ENCODE results near the gene AATF. TPM values are rescaled to one million over a fixed set of nuclear protein-coding genes. Genes with fewer than 3 reads are reported as not detected.

The AATF gene
- polyA plus RNA-seq, 1 experiment: 16.7 TPM

DNA sequence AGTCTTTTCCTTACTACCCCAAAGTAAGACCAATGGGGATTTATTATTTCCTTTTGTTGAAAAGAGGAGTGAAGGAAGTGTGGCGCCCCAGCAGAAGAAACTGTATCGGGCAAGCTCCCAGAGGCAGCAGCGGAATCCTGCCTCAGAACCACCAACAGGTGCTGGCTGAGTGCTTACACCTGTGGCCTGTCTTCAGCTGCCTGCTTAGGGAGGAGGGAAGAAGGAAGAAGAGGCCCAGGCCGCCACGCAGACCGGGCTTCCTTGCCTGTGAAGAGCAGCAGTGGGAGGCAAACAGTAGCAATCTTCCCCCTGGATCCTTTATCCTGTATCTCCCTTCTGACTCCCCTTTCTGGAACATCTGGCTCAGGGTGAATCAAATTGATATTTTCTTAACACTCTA is 134.7 kb downstream of the AATF start:
- Histone ChIP-seq H3K4me3 (ENCODE audit: low read depth, low read length) (no peak overlapping the region), H3K27me3 (ENCODE audit: control insufficient read depth, insufficient read depth, low read length) (no peaks in the 10 kb centered on the region), H3K36me3 (ENCODE audit: control insufficient read depth, insufficient read depth, low read length) (no peaks in the 10 kb centered on the region; the same call in none of the 2 replicates)
- CTCF ChIA-PET: interaction anchor here (1.7 kb wide), 1 partner anchor 12 kb away, joined by 5 read pairs; no protein-coding TSS in a partner anchor
- TF ChIP-seq, protein P1, sequence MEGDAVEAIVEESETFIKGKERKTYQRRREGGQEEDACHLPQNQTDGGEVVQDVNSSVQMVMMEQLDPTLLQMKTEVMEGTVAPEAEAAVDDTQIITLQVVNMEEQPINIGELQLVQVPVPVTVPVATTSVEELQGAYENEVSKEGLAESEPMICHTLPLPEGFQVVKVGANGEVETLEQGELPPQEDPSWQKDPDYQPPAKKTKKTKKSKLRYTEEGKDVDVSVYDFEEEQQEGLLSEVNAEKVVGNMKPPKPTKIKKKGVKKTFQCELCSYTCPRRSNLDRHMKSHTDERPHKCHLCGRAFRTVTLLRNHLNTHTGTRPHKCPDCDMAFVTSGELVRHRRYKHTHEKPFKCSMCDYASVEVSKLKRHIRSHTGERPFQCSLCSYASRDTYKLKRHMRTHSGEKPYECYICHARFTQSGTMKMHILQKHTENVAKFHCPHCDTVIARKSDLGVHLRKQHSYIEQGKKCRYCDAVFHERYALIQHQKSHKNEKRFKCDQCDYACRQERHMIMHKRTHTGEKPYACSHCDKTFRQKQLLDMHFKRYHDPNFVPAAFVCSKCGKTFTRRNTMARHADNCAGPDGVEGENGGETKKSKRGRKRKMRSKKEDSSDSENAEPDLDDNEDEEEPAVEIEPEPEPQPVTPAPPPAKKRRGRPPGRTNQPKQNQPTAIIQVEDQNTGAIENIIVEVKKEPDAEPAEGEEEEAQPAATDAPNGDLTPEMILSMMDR (IDR thresholded peaks at IDR 0.05; ENCODE audit: insufficient read depth, low read depth, low read length): no peak
- POLR2A ChIA-PET: no interaction called here
- DNase-seq (ENCODE audit: low read depth): no peak

DNA sequence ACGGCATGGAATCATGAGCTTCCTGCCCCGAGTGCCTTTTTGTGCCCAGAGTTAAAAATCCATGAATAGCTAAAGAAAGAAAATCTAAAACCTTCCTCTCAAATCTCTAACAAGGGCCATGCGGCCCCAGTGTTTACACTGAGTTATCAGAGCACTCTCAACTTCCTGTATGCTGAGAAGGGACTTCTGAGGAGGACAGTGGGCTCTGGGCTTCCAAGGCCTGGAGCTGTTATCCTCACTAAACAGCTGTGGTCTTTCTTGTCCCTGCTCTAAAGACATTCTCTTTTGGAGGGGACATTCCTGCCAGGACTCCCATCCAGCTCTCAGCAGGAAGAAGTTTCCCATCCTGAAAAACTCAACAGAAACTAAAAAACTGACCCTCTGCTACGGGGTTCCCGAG is 135.6 kb downstream of the AATF start:
- TF ChIP-seq, protein P1 (IDR thresholded peaks at IDR 0.05; ENCODE audit: insufficient read depth, low read depth, low read length): no peak
- H3K27me3 ChIP-seq (ENCODE audit: control insufficient read depth, insufficient read depth, low read length): no peaks in the 10 kb centered on the region
- H3K36me3 ChIP-seq (ENCODE audit: control insufficient read depth, insufficient read depth, low read length): no peaks in the 10 kb centered on the region; the same call in none of the 2 replicates
- POLR2A ChIA-PET: no interaction called here
- CTCF ChIA-PET: interaction anchor here (0.5 to 1.7 kb wide), 2 partner anchors 11 to 36 kb away, joined by 4 to 5 read pairs; no protein-coding TSS in a partner anchor
- no peak overlapping the region for H3K4me3 ChIP-seq (ENCODE audit: low read depth, low read length)
- no peak for DNase-seq (ENCODE audit: low read depth)

DNA sequence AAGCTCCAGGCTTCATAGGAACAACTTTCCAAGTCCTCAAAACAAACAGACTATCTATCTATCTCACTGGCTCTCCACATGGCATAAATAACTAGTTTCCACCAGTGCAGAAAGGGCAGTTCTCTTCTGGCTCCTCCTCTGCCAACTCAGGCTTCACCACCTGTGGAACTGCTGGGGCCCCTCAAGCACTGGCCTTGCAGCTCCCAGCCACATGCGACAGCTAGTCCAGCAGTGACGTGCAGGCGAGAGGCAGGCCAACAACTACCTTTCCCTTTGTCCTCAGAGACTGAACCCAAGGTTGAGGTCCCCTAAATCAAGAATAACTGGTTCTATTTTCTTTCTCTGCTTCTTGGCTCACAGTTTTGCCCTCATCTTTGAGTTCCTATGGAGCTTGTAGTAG is 137.6 kb downstream of the AATF start:
- Histone ChIP-seq H3K36me3 (ENCODE audit: control insufficient read depth, insufficient read depth, low read length) (no peaks in the 10 kb centered on the region; the same call in none of the 2 replicates), H3K4me3 (ENCODE audit: low read depth, low read length) (no peak overlapping the region), H3K27me3 (ENCODE audit: control insufficient read depth, insufficient read depth, low read length) (no peaks in the 10 kb centered on the region)
- POLR2A ChIA-PET: no interaction called here
- CTCF ChIA-PET: no interaction called here
- TF ChIP-seq, protein P1 (IDR thresholded peaks at IDR 0.05; ENCODE audit: insufficient read depth, low read depth, low read length): no peak
- no peak for DNase-seq (ENCODE audit: low read depth)

DNA sequence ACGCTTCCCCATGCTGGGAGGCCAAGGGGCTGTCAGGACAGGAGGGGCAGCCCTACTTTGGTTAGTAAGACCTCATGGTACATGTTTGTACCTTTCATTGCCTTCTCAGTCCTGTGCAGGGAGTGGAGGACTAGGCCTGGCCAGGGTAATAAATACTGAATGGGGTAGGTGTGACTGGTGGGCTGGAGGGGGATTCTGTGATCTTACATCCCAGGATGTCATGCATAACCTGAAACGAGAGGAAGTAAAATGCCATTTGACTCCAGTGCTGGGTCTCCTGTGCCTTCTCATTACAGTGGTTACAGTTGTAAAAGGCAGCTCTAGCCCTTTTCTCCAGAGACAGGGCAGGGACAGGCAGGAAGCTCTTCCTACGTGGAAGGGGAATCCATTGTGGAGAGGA is 138.2 kb downstream of the AATF start:
- CTCF ChIA-PET: no interaction called here
- TF ChIP-seq, protein P1 (IDR thresholded peaks at IDR 0.05; ENCODE audit: insufficient read depth, low read depth, low read length): no peak
- POLR2A ChIA-PET: no interaction called here
- no peak overlapping the region for H3K4me3 ChIP-seq (ENCODE audit: low read depth, low read length)
- no peaks in the 10 kb centered on the region for H3K27me3 ChIP-seq (ENCODE audit: control insufficient read depth, insufficient read depth, low read length)
- H3K36me3 ChIP-seq (ENCODE audit: control insufficient read depth, insufficient read depth, low read length): no peaks in the 10 kb centered on the region; the same call in none of the 2 replicates
- DNase-seq (ENCODE audit: low read depth): no peak

DNA sequence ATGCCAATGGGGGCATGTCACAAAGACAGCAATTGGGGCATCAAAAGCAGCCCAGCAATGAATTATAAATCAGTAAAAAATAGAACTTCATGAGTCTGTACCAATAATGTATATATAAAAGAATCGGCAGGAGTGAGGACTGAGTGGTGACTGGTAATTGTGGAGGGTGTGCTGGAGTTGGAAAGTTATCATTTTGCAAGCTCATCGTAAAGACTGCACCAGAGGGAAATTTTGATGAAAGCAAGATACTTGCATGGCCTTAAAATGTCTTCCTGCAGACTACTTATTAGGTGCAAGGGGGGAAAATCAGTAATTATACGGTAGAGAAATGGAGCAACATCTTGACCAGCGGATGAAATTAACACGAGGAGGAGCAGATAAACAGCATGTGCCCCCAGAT is 138.9 kb downstream of the AATF start:
- H3K4me3 ChIP-seq (ENCODE audit: low read depth, low read length): no peak overlapping the region
- ChIA-PET POLR2A (no interaction called here), CTCF (no interaction called here)
- no peaks in the 10 kb centered on the region; the same call in none of the 2 replicates for H3K36me3 ChIP-seq (ENCODE audit: control insufficient read depth, insufficient read depth, low read length)
- no peak for DNase-seq (ENCODE audit: low read depth)
- TF ChIP-seq, protein P1 (IDR thresholded peaks at IDR 0.05; ENCODE audit: insufficient read depth, low read depth, low read length): no peak
- no peaks in the 10 kb centered on the region for H3K27me3 ChIP-seq (ENCODE audit: control insufficient read depth, insufficient read depth, low read length)

Measured in BJ (cell line).